Measurements from ENCODE around the gene C14orf132. TPM values are rescaled to one million over a fixed set of nuclear protein-coding genes. Genes with fewer than 3 reads are reported as not detected.

The C14orf132 gene
- total RNA-seq, 1 experiment from 2014 or later = 1.3 TPM

DNA sequence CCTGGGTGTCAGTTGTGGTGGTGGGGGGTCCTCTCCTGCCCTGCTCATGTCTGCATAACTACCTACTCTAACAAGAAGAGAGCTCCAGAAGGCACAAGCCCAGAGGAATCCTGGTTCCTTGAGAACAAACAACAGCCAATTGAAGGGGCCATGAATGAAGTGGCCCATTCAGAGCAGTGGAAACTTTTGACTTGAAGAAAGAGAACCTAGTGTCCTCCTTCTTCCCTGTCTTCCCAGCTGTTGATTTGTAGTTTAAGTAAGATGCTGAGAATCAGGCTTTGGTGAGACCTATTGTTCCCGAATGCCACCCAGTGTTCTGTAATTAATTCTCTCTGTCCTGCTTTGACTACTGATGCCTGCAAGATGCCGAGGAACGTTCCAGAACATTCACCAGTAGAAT is 79.2 kb downstream of the C14orf132 start:
- H3K4me1 Mint-ChIP-seq (ENCODE audit: low read depth, unreplicated experiment) = peaks cover 9% of the 10 kb centered on the region
- H3K36me3 Mint-ChIP-seq (ENCODE audit: insufficient read depth, unreplicated experiment) = no peaks in the 10 kb centered on the region
- BruUV-seq (replicated peaks) = no TSS peak
- H3K9me3 Mint-ChIP-seq (ENCODE audit: low read depth, unreplicated experiment) = peaks cover 11% of the 10 kb centered on the region
- no peaks in the 10 kb centered on the region for H3K27me3 Mint-ChIP-seq (ENCODE audit: unreplicated experiment)
- intact Hi-C loops (cut with micrococcal nuclease; ENCODE audit: unreplicated experiment) = no loop called here
- H3K27ac Mint-ChIP-seq (ENCODE audit: unreplicated experiment) = no peak overlapping the region
- H3K4me3 Mint-ChIP-seq (ENCODE audit: low read depth, unreplicated experiment) = no peak overlapping the region
- no peak for DNase-seq
- TF ChIP-seq CTCF (IDR thresholded peaks at IDR 0.05; ENCODE audit: unreplicated experiment) = no peak
- CTCF ChIA-PET = no interaction called here

GRCh38 chr14:96119947-96120346 is 80.8 kb downstream of the C14orf132 start:
- DNase-seq = no peak
- CTCF ChIA-PET = no interaction called here
- Mint-ChIP-seq H3K4me3 (ENCODE audit: low read depth, unreplicated experiment) (no peak overlapping the region), H3K36me3 (ENCODE audit: insufficient read depth, unreplicated experiment) (no peaks in the 10 kb centered on the region), H3K27me3 (ENCODE audit: unreplicated experiment) (no peaks in the 10 kb centered on the region), H3K27ac (ENCODE audit: unreplicated experiment) (no peak overlapping the region), H3K9me3 (ENCODE audit: low read depth, unreplicated experiment) (peaks cover 5% of the 10 kb centered on the region), H3K4me1 (ENCODE audit: low read depth, unreplicated experiment) (peaks cover 9% of the 10 kb centered on the region)
- intact Hi-C loops (cut with micrococcal nuclease; ENCODE audit: unreplicated experiment) = no loop called here
- no peak for TF ChIP-seq CTCF (IDR thresholded peaks at IDR 0.05; ENCODE audit: unreplicated experiment)
- BruUV-seq (replicated peaks) = no TSS peak

GRCh38 chr14:96120392-96120791 is 81.2 kb downstream of the C14orf132 start:
- no peak for DNase-seq
- no peak for TF ChIP-seq CTCF (IDR thresholded peaks at IDR 0.05; ENCODE audit: unreplicated experiment)
- intact Hi-C loops (cut with micrococcal nuclease; ENCODE audit: unreplicated experiment) = no loop called here
- Mint-ChIP-seq H3K4me1 (ENCODE audit: low read depth, unreplicated experiment) (peaks cover 9% of the 10 kb centered on the region), H3K27me3 (ENCODE audit: unreplicated experiment) (no peaks in the 10 kb centered on the region), H3K4me3 (ENCODE audit: low read depth, unreplicated experiment) (no peak overlapping the region), H3K9me3 (ENCODE audit: low read depth, unreplicated experiment) (peaks cover 5% of the 10 kb centered on the region), H3K27ac (ENCODE audit: unreplicated experiment) (no peak overlapping the region), H3K36me3 (ENCODE audit: insufficient read depth, unreplicated experiment) (no peaks in the 10 kb centered on the region)
- BruUV-seq (replicated peaks) = no TSS peak
- CTCF ChIA-PET = no interaction called here

GRCh38 chr14:96120941-96121340 is 81.8 kb downstream of the C14orf132 start:
- no peak overlapping the region for H3K27ac Mint-ChIP-seq (ENCODE audit: unreplicated experiment)
- no peak for TF ChIP-seq CTCF (IDR thresholded peaks at IDR 0.05; ENCODE audit: unreplicated experiment)
- BruUV-seq (replicated peaks) = no TSS peak

More at GRCh38 chr14:96120941-96121340, 81.8 kb downstream of the C14orf132 start:
- H3K9me3 Mint-ChIP-seq (ENCODE audit: low read depth, unreplicated experiment) = peaks cover 5% of the 10 kb centered on the region
- CTCF ChIA-PET = no interaction called here
- peaks cover 9% of the 10 kb centered on the region for H3K4me1 Mint-ChIP-seq (ENCODE audit: low read depth, unreplicated experiment)
- no peaks in the 10 kb centered on the region for H3K36me3 Mint-ChIP-seq (ENCODE audit: insufficient read depth, unreplicated experiment)
- DNase-seq = no peak
- intact Hi-C loops (cut with micrococcal nuclease; ENCODE audit: unreplicated experiment) = no loop called here
- H3K27me3 Mint-ChIP-seq (ENCODE audit: unreplicated experiment) = no peaks in the 10 kb centered on the region
- no peak overlapping the region for H3K4me3 Mint-ChIP-seq (ENCODE audit: low read depth, unreplicated experiment)
